ENCODE results near the gene AAMDC. TPM values are rescaled to one million over a fixed set of nuclear protein-coding genes. Genes with fewer than 3 reads are reported as not detected.

Gene AAMDC
- total RNA-seq, 1 experiment from 2014 or later = 22.8 TPM

GRCh38 chr11:77819411-77819920 is 1.5 kb upstream of the AAMDC start:
- peak overlapping the region; percentile 94 for H3K4me3 Mint-ChIP-seq
- peaks cover 16% of the 10 kb centered on the region for H3K9me3 Mint-ChIP-seq
- ATAC-seq (peak; percentile 18), DNase-seq (ENCODE audit: low spot score) (peak; percentile 78)
- H3K27me3 Mint-ChIP-seq (ENCODE audit: low read depth) = no peaks in the 10 kb centered on the region
- POLR2A ChIA-PET = interaction anchor here (1.2 to 2.3 kb wide), 2 partner anchors 30 to 175 kb away, joined by 4 to 17 read pairs; partner anchors contain the start of gene INTS4
- H3K27ac Mint-ChIP-seq = peak overlapping the region; percentile 97
- H3K36me3 Mint-ChIP-seq = peaks cover 17% of the 10 kb centered on the region
- peaks cover 24% of the 10 kb centered on the region for H3K4me1 Mint-ChIP-seq
- CTCF ChIA-PET = interaction anchor here (0.6 to 2.0 kb wide), 4 partner anchors 18 to 181 kb away, joined by 3 to 5 read pairs (median 4); partner anchors contain the start of gene INTS4
- TF ChIP-seq ZNF396 (CRISPR knock-in tag; IDR thresholded peaks at IDR 0.05; ENCODE audit: borderline replicate concordance) (0 out of 2 replicates have a peak, but pooled peaks have one; percentile 22), AFF4 (CRISPR knock-in tag; IDR thresholded peaks at IDR 0.05; ENCODE audit: borderline replicate concordance) (no peak), SMAD3 (CRISPR knock-in tag; IDR thresholded peaks at IDR 0.05; ENCODE audit: borderline replicate concordance) (no peak), CBFB (CRISPR knock-in tag; IDR thresholded peaks at IDR 0.05; ENCODE audit: low read depth) (no peak), ETV6 (CRISPR knock-in tag; IDR thresholded peaks at IDR 0.05) (no peak), FOXP1 (CRISPR knock-in tag; IDR thresholded peaks at IDR 0.05; ENCODE audit: borderline replicate concordance) (no peak), SOX15 (CRISPR knock-in tag; IDR thresholded peaks at IDR 0.05) (no peak), ARID4B (CRISPR knock-in tag; IDR thresholded peaks at IDR 0.05; ENCODE audit: borderline replicate concordance) (peak; percentile 58; the same call in 1 of the 2 replicates), TEAD1 (CRISPR knock-in tag; IDR thresholded peaks at IDR 0.05) (peak; percentile 27; the same call in 1 of the 2 replicates), GABPB1 (CRISPR knock-in tag; IDR thresholded peaks at IDR 0.05) (peak; percentile 38; the same call in 1 of the 2 replicates), NFYB (CRISPR knock-in tag; conservative IDR thresholded peaks at IDR 0.05; ENCODE audit: low read depth) (no peak), RELA (CRISPR knock-in tag; IDR thresholded peaks at IDR 0.05; ENCODE audit: borderline replicate concordance) (peak; percentile 5; the same call in 1 of the 2 replicates), ESRRA (CRISPR knock-in tag; IDR thresholded peaks at IDR 0.05; ENCODE audit: borderline replicate concordance) (no peak), HMGA2 (CRISPR knock-in tag; IDR thresholded peaks at IDR 0.05) (no peak), E2F4 (CRISPR knock-in tag; IDR thresholded peaks at IDR 0.05; ENCODE audit: borderline replicate concordance, low read depth) (no peak), NR2C2 (CRISPR knock-in tag; IDR thresholded peaks at IDR 0.05) (no peak), E2F5 (CRISPR knock-in tag; IDR thresholded peaks at IDR 0.05) (no peak), MYBL2 (CRISPR knock-in tag; IDR thresholded peaks at IDR 0.05) (no peak), FOXJ3 (CRISPR knock-in tag; IDR thresholded peaks at IDR 0.05; ENCODE audit: borderline replicate concordance) (no peak), STAT6 (CRISPR knock-in tag; conservative IDR thresholded peaks at IDR 0.05; ENCODE audit: low read depth) (no peak), CTCF (IDR thresholded peaks at IDR 0.05) (no peak)

Measured in WTC11 (cell line).